Lower lobe of right lung (tissue), 2 donors: ENCODE results near the gene THOP1. TPM values are rescaled to one million over a fixed set of nuclear protein-coding genes. Genes with fewer than 3 reads are reported as not detected.
A peak's percentile ranks its signal among the peaks of the same experiment; 100 is the strongest.

Experiments
- ATAC-seq, 2 donors: fragments of 200-7000 bp; cut with Tn5 transposase; one replicate each; pipeline ENCODE4 v1.9.1; 2020 to 2022; ENCODE audit warnings: mild to moderate bottlenecking in 2 of 2, moderate library complexity in 2 of 2
- DNase-seq: peaks from one replicate; pipeline ENCODE4 v3.0.0-alpha.2; 2020
- H3K27ac ChIP-seq: fragments of 200-600 bp; one replicate; pipeline ENCODE4 v1.8.0; 2022
- H3K27me3 ChIP-seq: fragments of 200-600 bp; one replicate; pipeline ENCODE4 v1.8.0; 2022; ENCODE audit warnings: low read depth
- H3K36me3 ChIP-seq: fragments of 200-600 bp; one replicate; pipeline ENCODE4 v1.8.0; 2022; ENCODE audit warnings: mild to moderate bottlenecking
- H3K4me1 ChIP-seq: fragments of 200-600 bp; one replicate; pipeline ENCODE4 v1.8.0; 2022
- H3K4me3 ChIP-seq: fragments of 200-600 bp; one replicate; pipeline ENCODE4 v1.8.0; 2022; ENCODE audit warnings: mild to moderate bottlenecking
- H3K9me3 ChIP-seq: fragments of 200-600 bp; one replicate; pipeline ENCODE4 v1.8.0; 2022
- intact Hi-C: fragments of 100-400 bp; cut with DNase I; formaldehyde crosslinking; loops from one replicate; pipeline ENCODE4 v1.11.0; 2022
- total RNA-seq: library from RNA; stranded (reverse); fragmentation: NEBNext Ultra II Directional; extraction: Animal tissue kit (Norgen Biotek cat#: 25700); gene quantifications from one replicate; pipeline ENCODE4 v1.2.1, GENCODE V29; 2021
- TF ChIP-seq, protein P1 (sequence below): fragments of 200-600 bp; IDR thresholded peaks from one replicate; pipeline ENCODE4 v1.8.0; 2022; ENCODE audit warnings: antibody characterized with exemption, mild to moderate bottlenecking
- donor health status: DM: no; HTN: yes; CAD: no; lungs with severe emphysema.

Gene THOP1
- total RNA-seq, 1 donor from 2014 or later: 34.9 TPM

- Histone ChIP-seq H3K27me3 (no peaks in the 10 kb centered on the region), H3K27ac (no peak overlapping the region), H3K4me3 (no peak overlapping the region), H3K36me3 (peaks cover 93% of the 10 kb centered on the region), H3K4me1 (no peaks in the 10 kb centered on the region), H3K9me3 (no peaks in the 10 kb centered on the region)
- intact Hi-C loops: no loop called here
- TF ChIP-seq, protein P1, sequence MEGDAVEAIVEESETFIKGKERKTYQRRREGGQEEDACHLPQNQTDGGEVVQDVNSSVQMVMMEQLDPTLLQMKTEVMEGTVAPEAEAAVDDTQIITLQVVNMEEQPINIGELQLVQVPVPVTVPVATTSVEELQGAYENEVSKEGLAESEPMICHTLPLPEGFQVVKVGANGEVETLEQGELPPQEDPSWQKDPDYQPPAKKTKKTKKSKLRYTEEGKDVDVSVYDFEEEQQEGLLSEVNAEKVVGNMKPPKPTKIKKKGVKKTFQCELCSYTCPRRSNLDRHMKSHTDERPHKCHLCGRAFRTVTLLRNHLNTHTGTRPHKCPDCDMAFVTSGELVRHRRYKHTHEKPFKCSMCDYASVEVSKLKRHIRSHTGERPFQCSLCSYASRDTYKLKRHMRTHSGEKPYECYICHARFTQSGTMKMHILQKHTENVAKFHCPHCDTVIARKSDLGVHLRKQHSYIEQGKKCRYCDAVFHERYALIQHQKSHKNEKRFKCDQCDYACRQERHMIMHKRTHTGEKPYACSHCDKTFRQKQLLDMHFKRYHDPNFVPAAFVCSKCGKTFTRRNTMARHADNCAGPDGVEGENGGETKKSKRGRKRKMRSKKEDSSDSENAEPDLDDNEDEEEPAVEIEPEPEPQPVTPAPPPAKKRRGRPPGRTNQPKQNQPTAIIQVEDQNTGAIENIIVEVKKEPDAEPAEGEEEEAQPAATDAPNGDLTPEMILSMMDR: no peak
- DNase-seq: no peak
- ATAC-seq: no peak
Measured at GRCh38 chr19:2763687-2764086, 21.6 kb upstream of the THOP1 start.

DNA sequence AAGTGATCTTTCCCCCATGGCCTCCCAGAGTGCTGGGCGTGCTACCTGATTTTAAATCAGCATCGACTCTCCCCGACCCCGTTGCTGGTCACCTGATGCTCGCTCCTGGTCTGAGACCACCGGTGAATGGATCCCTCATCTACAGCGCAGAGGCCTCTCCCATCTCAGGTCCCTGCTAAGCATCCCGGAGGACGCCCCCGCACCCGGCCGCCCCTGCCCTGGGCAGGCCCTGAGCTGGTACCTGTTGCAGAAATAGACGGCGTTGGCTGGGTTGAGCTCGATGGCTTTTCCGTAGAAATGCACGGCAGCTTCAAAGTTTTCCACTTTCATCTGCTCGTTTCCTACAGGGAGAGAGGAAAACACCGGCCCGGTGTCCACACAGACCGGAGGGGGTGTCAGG lies 20.4 kb upstream of the THOP1 start:
- DNase-seq: no peak
- no peak for ATAC-seq

GRCh38 chr19:2765376-2765775 lies 19.9 kb upstream of the THOP1 start:
- DNase-seq (no peak), ATAC-seq (no peak)
- no peak overlapping the region for H3K27ac ChIP-seq
- H3K4me1 ChIP-seq: peaks cover 3% of the 10 kb centered on the region
- TF ChIP-seq, protein P1: no peak
- H3K9me3 ChIP-seq: no peaks in the 10 kb centered on the region
- no peaks in the 10 kb centered on the region for H3K27me3 ChIP-seq
- H3K4me3 ChIP-seq: no peak overlapping the region
- intact Hi-C loops: no loop called here
- peaks cover 79% of the 10 kb centered on the region for H3K36me3 ChIP-seq

More for the DNA sequence above, 20.4 kb upstream of the THOP1 start:
- no peak overlapping the region for H3K4me3 ChIP-seq
- no peaks in the 10 kb centered on the region for H3K27me3 ChIP-seq
- intact Hi-C loops: no loop called here
- no peaks in the 10 kb centered on the region for H3K4me1 ChIP-seq
- H3K27ac ChIP-seq: no peak overlapping the region
- H3K9me3 ChIP-seq: no peaks in the 10 kb centered on the region
- peaks cover 82% of the 10 kb centered on the region for H3K36me3 ChIP-seq
- TF ChIP-seq, protein P1: no peak

- Histone ChIP-seq H3K36me3 (peaks cover 66% of the 10 kb centered on the region), H3K4me1 (peaks cover 17% of the 10 kb centered on the region), H3K27ac (no peak overlapping the region), H3K27me3 (no peaks in the 10 kb centered on the region), H3K4me3 (no peak overlapping the region), H3K9me3 (no peaks in the 10 kb centered on the region)
- TF ChIP-seq, protein P1: no peak
- intact Hi-C loops: no loop called here
- DNase-seq (no peak), ATAC-seq (no peak)
Measured at GRCh38 chr19:2766594-2767372, 18.5 kb upstream of the THOP1 start.

DNA sequence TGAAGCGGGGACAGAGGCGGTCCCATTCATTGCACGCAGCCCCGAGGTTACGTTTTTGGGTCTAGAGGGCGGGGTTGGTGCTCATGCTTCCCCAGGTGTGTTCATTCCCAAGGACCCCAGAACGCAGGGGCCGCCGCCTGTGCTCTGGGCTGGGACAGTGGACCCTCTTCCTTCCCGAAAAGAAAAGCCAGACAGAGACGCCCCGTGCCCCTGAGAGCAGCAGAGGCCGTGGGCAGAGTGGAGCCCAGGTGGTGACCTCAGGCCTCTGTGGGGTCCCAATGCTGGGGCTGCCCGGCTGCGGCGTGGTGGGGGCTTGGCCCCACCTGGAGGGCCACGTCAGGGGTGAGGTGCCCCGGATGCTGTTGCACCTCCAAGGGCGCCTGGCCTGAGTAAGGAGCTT lies 17.6 kb upstream of the THOP1 start:
- TF ChIP-seq, protein P1: no peak
- no peaks in the 10 kb centered on the region for H3K27me3 ChIP-seq
- H3K9me3 ChIP-seq: no peaks in the 10 kb centered on the region
- DNase-seq (no peak), ATAC-seq (peak in 1 of 2 donors; percentile 7)
- peaks cover 57% of the 10 kb centered on the region for H3K36me3 ChIP-seq
- intact Hi-C loops: no loop called here
- peaks cover 21% of the 10 kb centered on the region for H3K4me1 ChIP-seq
- no peak overlapping the region for H3K4me3 ChIP-seq
- H3K27ac ChIP-seq: no peak overlapping the region
